HG02970 (cell line): ENCODE results near the gene TSC2.
"Not testable (repeated sequence)": the region's sequence is repeated elsewhere in the genome, so short reads cannot be mapped to it uniquely, and the experiment has no call there.

ENCODE experiments used
- ATAC-seq: cut with Tn5 transposase; IDR thresholded peaks from one replicate; pipeline ENCODE4 v1.9.1; 2021; ENCODE audit warnings: mild to moderate bottlenecking, moderate library complexity, moderate number of reproducible peaks; ENCODE audit not compliant: unreplicated experiment, low FRiP score

The TSC2 gene

GRCh38 chr16:2009164-2009711 is 38.5 kb upstream of the TSC2 start:
- ATAC-seq, result peak; percentile 33

DNA sequence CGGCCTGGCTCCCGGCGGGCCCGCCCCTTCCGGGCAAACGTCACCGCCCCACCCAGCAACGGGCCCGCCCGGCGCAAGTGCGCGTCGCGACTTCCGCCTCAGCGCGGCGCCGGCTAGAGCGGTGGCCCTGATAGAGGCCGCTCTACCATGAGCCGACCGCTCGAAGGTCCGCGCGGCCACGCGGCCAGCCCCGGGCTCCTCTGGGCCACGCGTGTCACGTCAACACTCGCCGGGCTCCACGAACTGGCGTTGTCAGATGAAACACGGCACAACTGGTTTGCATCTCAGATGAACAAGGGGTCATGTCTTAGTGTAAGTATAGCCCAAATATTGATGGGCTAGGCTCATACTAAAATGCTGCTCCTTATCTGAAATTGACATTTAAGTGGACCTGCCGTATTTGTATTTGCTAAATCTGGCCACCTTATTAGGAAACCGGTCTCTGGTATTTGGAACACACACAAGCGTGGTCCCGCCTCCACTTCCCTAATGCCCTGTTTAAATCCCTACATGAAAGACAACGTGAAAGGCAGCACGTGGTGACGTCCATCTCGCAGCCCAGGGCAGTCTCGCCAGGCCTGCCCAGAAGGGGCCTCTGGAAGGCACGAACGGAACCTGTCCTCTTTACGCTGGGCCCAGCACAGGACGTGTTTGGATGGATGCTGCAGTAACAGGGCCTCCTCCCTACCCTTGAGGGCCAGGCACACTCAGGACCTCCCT is 37.8 kb upstream of the TSC2 start, which contains the start of gene ZNF598:
Gene ZNF598 (minus strand): TSS at position 31 of the 720 bp plus-strand sequence.
- ATAC-seq, result peak; percentile 76

- not testable (repeated sequence) for ATAC-seq
These were observed 36.1 kb upstream of the TSC2 start for GRCh38 chr16:2011726-2012125.

DNA sequence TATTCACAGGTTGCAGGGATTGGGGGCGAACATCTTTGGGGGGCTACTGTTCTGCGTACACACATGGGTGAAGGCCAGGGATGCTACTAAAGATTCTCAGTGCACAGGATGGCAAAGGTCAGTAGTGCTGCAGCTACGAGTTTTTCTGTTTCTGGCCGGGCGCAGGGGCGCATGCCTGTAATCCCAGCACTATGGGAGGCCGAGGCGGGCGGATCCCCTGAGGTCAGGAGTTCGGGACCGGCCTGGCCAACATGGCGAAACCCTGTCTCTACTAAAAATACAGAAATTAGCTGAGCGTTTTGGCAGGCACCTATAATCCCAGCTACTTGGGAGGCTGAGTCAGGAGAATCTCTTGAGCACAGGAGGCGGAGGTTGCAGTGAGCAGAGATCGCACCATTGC is 34.3 kb upstream of the TSC2 start:
- ATAC-seq, result no peak

GRCh38 chr16:2015117-2015946 is 32.5 kb upstream of the TSC2 start:
- no peak for ATAC-seq

- ATAC-seq, result no peak
These were observed 31.9 kb upstream of the TSC2 start for GRCh38 chr16:2015947-2016208.

DNA sequence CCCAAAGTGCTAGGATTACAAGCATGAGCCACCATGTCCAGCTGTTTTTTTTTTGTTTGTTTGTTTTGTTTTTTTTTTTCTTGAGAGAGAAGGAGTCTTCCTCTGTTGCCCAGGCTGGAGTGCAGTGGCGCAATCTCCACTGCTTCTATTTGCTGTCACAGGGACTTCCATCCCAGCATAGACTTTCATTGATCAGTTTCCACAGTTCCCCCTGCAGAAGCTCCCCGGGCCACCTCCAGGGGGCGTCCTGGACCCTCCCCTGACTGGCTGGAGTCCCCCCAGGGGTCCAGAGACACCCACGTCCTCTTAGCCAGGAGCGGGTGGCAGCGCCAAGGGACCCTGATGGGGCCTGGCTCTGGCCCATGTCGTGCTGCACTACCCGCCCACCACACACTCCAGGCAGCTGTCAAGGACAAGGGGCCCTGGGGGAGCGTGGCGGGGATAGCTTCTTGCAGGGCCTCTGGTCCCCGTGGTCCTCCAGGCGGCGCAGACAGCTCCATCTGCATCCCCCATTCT is 31.3 kb upstream of the TSC2 start:
- no peak for ATAC-seq

- ATAC-seq, result no peak
These were observed 28.3 kb upstream of the TSC2 start, which contains the start of gene NPW for GRCh38 chr16:2019518-2019920. Gene NPW, plus strand, starts transcription at chr16:2019785.

DNA sequence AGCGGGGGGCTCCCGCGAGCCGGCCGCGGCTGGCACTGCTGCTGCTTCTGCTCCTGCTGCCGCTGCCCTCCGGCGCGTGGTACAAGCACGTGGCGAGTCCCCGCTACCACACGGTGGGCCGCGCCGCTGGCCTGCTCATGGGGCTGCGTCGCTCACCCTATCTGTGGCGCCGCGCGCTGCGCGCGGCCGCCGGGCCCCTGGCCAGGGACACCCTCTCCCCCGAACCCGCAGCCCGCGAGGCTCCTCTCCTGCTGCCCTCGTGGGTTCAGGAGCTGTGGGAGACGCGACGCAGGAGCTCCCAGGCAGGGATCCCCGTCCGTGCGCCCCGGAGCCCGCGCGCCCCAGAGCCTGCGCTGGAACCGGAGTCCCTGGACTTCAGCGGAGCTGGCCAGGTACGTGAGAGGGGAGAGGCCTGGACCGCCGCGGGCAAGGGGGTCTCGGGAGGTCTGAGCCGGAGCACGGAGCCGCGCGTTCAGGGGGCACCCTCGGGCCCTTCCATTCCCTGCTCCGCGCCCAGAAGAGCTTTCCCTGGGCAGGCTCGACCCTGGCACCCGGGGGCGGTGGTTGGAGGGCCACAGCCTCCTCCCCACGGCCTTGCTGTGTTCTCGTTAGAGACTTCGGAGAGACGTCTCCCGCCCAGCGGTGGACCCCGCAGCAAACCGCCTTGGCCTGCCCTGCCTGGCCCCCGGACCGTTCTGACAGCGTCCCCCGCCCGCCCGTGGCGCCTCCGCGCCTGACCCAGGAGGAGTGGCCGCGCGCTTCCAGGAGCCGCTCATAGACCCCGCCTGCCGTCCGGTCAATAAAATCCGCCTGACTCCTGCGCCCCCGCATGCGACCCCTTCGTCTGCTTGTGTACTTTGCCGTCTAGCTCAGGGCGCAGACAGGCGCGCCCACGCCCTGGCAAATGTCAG is 27.6 kb upstream of the TSC2 start:
- ATAC-seq, result no peak

GRCh38 chr16:2022723-2023091 is 25.1 kb upstream of the TSC2 start:
- ATAC-seq, result no peak

DNA sequence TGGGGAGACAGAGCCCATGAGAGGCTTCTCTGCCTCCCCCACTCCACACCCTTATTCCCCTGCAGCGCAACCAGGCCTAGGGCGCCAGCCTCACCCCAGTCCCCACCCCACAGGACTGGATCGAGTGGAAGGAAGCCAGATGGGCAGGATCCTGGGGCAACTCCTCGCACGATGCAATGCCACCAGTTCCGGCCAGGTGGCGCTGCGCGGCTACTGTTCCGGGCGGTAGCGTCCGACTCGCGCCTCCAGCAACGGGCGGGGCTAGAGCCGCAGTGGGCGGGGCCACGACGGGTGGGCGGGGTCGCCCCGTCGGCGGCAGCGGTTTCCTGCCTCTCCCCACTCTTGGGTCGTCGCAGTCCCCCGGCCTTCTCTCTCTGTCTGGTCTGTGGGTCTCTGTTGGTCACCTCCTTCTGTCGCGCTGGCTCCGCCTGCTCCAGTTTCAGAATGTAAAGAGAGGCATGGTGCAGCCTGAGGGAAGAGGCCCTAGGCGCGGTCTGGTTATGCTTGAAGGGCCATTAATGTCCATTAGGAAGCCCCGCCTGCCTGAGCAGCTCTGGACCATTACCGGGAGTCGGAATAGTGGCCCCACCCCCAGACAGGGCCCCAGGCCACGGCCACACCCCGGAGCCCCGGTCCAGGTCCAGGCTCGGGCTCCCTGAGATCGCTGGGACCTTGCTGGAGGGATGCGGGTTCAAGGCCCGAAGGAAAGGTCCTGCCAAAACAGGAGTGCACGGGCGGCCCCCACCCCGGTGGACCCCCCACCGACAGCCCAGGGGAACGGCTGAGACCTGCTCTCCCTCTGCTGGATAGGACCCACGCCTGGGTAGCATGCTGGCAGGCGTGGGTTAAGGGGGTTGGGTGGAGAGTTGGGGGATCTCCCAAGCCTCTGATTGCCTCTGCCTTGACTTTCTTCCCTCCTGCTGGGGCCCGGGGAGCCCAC is 24.4 kb upstream of the TSC2 start:
- peak; percentile 86 for ATAC-seq

GRCh38 chr16:2024032-2024420 is 23.8 kb upstream of the TSC2 start:
- ATAC-seq, result no peak

- no peak for ATAC-seq
These were observed 22.5 kb upstream of the TSC2 start for GRCh38 chr16:2025251-2025650.

GRCh38 chr16:2025878-2026460 is 21.8 kb upstream of the TSC2 start:
- ATAC-seq, result no peak

GRCh38 chr16:2026461-2027023 is 21.2 kb upstream of the TSC2 start, which contains the start of gene NHERF2:
Gene NHERF2, plus strand, starts transcription at chr16:2026902. Its CDS starts 104 bp downstream, at chr16:2027006.
- ATAC-seq, result no peak

DNA sequence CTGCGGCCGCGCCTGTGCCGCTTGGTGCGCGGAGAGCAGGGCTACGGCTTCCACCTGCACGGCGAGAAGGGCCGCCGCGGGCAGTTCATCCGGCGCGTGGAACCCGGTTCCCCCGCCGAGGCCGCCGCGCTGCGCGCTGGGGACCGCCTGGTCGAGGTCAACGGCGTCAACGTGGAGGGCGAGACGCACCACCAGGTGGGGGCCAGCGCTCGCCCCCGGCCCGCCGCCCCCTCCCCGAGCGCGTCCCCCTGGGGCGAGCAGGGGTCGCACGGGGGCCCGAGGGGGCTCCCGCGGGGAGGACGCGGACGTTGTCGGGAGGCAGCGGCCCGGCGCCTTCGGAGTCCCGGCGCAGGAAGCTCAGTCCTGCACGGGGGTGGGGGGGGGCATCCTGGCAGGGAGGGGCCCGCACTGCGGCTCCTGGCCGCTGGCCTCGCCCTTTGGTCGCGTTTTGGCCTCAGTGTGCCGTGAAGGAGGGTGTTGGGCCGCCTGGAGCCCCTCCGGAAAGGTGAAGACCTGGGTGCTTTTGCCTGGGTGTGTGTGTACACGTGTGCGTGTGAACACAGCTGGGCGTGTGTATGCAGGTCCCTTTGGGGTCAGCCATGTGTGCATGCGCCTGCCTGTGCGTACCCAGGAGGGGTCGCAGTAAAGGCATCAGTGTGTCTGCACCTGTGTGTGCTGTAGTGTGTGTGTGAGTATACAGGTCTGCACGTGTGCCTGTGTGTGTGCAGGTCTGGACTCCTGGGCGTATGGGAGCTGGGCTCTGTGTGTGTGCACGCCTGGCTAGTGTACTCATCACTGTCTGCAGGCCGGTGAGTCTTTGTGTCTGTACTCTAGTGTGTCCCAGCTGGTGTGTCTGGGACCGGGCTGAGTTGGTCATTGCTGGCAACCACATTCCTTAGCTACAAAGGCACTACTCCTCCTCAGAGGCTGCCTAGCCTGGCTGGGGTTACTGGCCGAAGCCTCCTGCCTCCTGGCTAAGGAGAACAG is 20.5 kb upstream of the TSC2 start:
- ATAC-seq, result no peak

DNA sequence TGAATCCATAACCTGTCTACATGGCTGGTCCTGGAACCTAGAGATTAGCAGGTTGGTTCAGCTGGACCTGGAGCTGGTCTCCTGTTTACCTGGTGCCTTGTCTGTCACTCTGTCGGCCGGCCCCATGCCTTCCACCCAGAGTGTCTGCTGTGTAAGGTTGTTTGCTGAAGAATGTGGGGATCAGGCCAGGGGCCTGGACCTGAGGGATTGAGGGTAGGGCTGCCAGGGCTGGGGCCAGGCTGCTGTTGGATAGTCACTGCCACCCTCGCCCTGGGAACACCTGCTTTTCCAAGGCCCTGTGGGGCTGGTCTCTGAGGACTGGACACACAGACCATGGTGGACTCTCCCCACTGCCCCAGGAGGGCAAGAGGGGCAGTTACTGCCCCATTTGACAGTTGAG is 19.6 kb upstream of the TSC2 start:
- no peak for ATAC-seq
